ENCODE results near the gene BAAT.
A peak's percentile ranks its signal among the peaks of the same experiment; 100 is the strongest.
"Not testable (repeated sequence)": the region's sequence is repeated elsewhere in the genome, so short reads cannot be mapped to it uniquely, and the experiment has no call there.

The BAAT gene

DNA sequence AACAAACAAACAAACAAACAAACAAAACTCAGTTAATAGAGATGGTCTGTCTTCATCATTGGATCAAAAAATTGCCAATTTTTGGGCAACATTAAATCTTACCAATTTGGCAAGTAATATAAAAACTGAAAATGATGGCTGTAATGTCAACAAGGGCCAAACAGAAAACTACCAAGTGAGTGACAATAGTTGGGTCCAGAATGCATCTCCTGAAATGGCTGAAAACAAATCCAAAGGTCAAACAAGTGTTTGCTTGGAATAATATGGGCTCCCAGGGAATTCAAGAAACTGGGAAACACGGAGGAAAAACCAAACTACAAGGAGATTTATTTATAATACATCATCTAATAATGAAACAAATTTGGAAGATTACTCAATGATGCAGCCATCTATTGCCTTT lies 25.1 kb downstream of the BAAT start:
- DNase-seq = no peak

DNA sequence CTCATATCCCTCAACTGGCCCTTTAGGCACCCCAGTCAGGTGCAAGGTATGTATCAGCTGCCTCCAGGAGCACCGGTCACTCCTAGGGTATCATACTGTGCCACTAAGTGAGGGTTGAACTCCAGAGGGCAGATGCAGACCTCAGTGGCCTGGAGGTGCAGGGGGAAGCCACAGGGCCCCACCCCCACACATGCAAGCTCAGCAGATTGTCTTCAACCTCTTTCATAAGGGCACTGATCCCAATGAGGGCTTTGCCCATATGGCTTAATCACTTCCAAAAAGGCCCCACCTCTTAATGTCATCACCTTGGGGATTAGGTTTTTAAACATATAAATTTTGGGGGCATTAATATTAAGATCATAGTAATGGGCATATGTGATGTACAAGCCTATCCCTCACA lies 28.2 kb downstream of the BAAT start:
- no peak for DNase-seq

DNA sequence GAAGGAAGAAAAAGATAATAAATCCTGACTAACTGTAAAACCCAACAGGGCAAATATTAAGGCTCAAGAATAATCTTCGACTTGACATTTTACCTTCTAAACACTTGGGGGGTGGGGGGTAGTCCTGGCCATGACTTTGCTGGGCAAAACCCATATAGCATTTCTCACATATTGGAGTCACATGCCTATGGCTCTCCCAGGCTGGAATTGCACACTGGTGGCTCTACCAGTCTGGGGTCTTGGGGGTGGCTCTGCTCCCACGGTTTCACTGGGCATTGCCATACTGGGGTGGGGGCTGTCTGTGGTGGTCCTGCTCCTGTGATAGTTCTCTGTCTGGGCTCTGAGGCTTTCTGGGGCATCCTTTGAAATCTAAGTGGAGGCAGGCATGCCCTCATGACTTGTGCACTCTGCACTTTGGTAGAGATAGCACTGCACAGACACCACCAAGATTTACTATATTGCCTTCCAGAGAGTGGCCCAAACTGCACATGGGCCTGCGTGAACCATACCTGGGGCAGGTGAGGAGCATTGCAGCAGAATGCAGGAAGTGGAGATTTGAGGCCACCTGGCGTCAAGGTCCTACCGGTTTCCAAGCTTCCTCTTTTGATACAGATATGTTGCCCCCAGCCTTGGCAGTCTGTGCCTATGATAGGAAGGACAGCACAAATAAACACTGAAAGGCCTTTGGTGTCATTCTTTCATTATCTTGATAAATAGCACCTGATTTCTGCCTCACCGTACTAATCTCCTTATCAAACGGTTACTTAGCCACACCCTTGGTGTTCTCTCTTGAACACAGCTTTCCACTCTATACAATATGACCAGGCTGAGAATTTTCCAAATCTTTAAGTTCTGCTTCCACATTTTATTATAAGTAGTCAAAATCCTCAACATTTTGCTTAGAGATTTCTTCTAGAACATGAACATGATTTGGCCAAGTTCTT lies 29.8 kb downstream of the BAAT start:
- DNase-seq = no peak

DNA sequence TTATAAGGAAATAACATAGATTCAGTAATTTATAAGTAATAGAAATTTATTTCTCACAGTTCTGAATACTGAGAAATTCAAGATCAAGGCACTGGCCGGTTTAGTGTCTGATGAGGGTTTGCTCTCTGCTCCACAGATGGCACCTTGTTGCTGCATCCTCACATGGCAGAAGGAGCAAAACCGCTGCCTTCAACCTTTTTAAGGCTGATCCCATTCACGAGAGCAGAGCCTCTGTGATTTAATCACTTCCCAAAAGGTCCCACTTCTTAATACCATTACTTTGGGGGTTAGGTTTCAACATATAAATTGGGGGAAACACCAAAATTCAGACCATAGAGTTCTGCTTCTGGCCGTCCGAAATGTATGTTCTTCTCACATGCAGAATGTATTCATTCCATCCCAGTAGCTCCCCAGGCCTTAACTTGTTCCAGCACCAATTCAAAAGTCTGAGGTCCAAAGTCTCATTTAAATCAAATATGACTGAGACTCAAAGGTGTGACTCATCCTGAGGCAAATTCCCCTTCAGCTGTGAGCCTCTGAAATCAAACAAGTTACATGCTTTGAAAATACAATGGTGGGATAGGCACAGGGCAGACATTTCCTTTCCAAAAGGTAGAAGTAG lies 30.6 kb downstream of the BAAT start:
- no peak for DNase-seq

DNA sequence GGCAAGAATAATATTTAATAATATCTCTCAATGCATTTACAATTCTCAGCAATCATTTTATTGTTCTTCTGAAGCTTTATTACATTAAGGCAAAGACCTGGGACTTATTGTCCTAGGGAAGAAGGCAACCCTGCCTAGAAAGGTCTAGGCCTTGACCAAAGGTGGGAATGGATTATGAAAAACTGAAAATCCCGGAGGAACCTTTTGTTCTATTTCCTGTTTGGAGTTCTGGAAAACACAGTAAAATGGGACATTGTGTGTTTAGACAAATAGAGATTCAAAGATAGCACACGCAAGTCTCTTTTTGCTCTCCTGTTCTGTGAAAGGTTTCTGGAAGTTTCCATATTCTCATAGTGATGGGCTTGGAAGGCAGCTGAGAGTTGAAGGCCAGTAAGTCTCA lies 31.1 kb downstream of the BAAT start:
- DNase-seq = no peak

DNA sequence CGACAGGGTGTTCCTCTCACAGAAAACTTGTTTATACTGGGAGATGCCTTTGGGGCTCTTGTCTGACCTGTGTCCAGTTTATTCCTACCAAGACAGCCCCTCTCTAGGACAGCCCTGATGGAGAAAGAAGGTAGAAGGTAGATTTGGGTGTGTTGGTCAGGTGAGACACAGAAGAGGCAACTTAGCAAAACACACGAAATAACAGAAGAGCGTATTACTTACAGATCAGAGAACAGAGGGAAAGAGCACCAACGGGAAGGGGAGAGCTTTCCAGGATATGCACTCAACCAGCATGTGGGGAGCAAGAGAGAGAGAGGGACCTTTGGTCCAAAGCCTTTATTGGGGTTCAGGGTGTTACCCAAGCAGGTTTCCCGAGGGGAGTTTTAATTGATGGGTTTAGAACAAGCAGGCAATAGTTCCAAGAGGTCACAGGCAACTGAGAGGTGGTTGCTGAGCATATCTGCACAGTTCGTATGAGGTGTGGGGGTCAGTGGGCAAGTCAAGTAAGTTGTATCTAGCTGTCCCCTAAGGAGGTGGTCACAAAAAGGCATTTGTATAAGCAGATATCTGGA lies 31.8 kb downstream of the BAAT start:
- DNase-seq = no peak

DNA sequence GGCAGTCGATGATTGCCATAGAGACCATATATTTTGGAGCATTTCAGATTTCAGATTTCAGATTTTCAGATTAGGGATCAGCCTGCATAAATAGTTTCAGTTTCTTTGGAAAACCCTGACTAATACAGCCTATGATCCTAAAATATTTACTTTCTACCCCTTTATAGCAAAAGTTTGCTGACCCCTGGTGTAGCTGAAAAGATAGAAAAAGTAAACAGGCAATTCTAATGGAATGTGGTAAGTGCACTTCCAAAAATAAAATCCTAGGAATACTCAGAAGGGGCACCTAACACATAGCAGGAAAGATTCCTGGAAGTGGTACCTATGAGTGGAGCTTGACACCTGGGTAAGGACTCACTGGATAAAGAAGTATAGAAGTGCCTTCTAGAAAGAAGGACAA lies 34.5 kb downstream of the BAAT start:
- DNase-seq = no peak

DNA sequence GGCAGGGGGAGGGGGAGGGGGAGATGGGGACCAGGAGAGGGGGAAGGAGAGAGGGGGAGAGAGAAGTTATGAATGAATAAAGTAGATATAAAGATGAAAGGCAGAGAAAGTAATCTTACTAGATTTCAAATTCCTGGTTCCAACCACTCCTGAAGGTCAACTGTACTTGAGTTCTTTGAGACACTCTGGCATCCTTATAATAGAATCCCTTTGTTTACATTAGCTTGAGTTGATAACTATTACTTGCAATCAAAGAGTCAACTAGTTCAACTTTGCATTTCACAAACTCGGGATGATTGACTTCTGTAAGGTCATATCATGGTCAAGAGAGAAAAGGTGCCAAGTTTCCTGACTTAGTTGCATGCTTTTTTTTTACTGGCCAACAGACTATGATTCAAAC lies 42.2 kb downstream of the BAAT start:
- no peak for DNase-seq

DNA sequence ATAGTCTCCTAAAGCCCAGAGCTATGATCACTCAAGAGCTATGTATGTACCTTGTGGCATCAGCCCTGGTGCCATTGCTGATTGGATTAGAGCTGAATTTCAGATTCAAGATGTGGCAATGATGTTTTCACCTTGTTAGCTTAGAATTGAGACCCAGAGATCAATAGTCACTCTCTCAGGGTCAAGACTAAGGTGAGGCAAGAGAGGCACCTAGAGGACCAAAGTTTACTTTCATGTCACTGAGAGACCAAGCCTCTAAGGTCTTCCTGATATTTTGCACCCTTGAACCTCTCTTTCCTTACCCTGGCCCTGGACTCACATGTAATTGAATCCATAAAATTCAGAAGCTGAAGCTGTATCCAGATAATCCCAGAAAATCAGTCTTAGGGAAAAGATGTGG lies 42.8 kb downstream of the BAAT start:
- DNase-seq = no peak

DNA sequence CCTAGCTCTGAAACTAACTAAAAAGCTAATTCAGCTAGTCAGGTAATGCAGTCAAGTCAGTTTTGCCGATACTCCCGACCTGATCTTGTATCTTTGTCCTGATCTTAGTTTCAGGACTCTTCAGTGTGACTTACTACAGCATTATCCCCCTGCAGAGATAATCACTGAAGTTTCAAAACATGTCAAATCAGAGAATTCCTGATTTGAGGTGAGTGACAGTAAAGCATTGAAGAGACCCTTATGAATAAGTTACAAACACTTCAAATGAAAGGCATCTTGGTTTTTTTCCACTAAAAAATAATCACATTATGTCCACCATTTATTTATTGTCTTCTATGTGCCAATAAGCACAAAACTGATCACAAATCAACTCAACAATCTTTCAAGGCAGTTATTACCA lies 47.6 kb downstream of the BAAT start:
- DNase-seq = no peak

DNA sequence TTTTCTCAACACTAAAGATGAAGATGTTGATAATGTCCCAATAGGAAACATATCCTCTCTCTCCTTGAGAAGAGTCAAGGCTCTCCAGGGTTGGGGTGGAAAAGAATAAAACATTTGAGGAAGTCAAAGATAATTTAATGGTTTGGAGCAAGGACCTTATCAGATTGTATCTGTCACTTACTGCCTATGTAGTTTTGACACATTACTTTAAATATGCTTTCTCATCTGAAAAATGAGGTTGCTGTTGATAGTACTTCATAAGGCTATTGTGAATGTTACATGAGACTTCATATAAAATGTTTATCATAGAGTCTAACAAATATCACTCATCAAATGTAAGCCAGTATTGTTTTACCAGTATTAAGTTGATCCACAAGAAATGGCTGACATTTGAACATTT lies 48.7 kb downstream of the BAAT start:
- DNase-seq = no peak

DNA sequence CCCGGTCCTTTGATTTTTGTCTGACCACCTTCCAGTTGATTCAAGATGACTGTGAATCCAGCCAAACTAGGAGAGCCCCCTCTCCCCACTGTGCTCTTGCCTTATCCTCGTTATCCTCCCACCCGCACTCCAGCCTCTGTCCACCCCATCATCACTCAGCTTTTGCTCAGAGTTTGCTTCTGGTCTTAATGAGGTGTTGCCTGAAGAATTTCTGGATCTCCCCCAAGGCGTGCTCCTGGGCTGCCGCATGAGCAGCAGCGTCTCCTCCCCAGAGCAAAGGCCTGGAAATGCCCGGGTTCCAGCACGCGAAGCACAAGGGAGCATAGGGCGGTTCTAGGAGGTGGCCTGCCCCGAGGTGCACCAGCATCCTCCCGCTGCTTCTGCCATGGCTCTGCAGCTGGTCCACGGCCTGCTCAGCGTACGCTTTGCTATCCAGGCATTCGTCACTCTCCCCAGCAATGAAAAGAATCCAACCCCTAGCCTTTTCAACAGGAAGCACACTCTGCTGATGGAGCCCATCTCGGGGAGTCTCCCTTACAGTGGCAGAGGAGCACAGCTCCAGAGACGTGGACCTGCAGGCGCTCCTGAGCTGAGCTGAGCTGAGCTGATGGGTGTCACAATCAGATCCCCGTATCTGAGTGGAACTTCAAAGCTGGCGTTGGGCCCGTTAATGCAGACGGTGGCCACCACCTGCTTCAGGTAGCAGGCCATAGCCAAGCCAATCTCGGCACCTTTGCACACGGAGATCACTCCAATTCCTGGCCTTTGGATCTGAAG lies 50.7 kb downstream of the BAAT start:
- DNase-seq = no peak

DNA sequence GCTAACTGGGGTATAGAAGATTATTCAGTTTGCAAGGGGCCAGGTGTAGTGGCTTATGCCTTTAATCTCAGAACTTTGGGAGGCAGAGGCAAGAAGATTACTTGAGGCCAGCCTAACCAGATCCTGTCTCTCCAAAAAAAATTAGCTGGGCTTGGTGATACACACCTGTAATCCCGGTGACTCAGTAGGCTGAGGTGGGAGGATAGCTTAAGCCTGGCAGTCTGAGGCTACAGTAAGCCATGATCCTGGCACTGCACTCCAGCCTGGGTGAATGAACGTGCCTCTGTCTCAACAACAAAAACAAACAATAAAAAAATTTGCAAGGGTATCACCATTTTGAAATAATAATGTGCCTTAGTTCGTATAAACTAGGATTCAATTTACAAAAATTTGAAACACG lies 51.3 kb downstream of the BAAT start:
- no peak for DNase-seq

DNA sequence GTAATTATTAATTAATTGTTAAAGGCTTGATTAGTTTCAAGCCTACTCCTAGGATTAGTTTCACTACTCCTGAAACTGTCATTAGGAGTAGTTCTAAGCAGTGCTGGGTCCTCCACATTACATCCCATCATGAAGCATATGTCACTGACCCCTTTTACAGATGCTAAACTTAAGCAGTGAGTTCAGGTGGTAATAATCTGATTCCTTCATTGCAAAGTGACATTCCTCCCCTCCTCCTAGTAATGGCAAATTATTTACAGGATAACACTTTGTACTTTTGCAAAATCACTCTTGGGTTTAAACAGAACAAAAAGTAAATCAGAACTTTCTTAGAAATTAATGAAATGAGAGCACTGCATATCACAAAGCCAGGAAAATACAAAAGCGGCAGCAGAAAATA lies 52.4 kb downstream of the BAAT start:
- DNase-seq = no peak

DNA sequence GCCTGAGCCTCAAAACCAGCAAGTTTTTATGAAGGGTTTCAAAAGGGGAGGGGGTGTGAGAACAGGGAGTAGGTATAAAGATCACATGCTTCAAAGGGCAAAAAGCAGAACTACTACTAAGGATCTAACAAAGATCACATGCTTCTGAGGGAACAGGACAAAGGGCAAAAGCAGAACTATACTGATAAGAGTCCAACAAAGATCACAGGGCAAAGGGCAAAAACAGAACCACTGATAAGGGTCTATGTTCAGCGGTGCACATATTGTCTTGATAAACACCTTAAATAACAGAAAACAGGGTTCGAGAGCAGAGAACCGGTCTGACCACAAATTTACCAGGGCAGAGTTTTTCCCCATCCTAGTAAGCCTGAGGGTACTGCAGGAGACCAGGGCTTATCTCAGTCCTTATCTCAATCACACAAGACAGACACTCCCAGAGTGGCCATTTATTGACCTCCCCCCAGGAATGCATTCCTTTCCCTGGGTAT lies 57.3 kb downstream of the BAAT start:
- DNase-seq = not testable (repeated sequence)

DNA sequence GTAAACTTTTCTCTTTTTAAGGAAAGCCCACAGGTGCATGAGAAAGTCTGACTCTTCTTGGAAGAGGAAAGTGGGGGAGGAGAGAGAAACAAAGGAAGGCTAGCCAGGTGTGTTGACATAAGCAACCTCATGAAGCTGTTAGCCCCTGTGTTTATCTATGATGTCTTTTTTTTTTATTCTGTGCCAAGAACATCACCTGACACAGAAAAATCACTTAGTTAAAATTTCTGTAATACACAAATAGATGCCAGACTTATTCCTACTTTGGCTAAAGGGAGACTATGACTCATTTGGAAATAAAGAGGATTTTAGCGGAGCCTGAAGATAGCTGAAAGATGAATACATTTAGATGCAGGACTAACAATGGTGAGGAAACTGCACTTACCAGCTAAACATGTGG lies 58.3 kb downstream of the BAAT start:
- DNase-seq = peak; percentile 88

DNA sequence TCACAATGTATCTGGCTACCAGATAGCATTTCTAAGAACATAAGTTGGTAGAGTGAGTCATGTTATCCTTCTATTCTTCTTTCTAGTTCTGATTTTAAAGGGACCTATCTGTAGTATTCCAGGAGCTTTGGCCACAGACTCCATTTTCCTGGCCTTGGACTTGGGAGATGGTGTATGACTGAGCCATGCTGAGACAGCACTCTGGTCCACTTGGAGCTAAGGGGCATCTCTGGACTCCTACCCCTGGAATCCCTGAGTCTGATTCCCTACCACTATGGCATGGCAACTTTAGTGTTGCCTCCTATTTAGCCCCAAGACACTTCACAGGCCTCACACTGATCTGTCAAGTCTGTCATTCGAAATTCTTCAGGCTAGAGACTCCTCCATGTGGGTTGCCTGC lies 58.8 kb downstream of the BAAT start:
- no peak for DNase-seq

DNA sequence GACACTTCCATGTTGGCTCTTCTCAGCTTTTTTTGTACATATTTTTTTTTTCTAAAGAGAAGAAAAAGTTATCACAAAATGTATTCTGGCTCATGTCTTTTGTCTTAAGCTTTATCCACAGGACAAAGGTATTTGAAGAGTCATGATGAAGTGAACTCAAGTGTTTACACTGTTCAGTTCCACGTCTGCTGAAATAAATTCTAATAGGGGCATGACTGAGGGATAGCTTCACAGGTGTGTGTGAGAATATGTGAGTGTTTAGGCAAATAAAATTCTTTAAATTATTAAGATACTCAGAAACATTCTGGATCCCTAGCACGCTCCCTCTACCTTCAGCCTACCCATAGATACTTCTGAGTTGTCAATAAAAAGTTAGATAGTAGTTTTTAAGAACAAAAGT lies 59.8 kb downstream of the BAAT start:
- DNase-seq = no peak

DNA sequence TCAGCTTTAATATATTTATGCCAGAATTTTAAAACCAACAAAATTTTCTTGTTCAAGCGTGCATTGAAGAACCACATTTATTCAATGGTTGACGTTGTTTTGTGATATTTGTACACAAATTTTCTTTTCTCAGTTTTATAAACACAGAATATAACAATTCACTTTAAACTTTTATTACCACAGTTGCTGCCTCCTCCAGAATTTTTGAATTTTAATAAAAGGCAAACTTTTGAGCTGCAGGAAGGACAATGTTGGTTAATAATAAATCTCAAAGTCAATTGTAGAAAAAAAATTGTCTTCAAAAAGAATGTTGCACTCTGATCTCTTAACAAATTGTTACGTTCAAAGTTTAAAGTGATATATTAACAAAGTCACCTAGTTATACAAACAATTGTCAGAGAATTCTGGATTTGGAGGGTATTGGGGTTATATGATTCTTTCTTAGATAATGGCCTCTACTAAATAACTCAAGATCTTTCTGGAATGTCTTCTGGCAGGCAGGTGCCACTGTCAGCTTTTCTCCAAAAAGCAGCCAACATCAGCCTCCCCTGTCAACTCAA lies 60.5 kb downstream of the BAAT start:
- no peak for DNase-seq

DNA sequence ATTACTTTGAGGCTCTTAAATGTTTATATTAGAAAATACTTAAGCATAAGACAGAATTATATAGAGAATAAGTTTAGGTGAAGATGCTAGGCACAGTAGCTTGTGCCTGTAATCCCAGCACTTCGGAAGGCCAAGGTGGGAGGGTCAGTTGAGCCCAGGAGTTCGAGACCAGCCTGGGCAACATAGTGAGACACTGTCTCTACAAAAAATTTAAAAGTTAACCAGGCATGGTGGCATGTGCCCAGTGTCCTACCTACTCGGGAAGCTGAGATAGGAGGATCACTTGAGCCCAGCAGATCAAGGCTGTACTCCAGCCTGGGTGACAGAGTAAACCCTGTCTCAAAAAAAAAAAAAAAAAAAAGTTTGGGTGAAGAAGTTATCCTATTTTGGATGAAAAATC lies 61.7 kb downstream of the BAAT start:
- DNase-seq = no peak

DNA sequence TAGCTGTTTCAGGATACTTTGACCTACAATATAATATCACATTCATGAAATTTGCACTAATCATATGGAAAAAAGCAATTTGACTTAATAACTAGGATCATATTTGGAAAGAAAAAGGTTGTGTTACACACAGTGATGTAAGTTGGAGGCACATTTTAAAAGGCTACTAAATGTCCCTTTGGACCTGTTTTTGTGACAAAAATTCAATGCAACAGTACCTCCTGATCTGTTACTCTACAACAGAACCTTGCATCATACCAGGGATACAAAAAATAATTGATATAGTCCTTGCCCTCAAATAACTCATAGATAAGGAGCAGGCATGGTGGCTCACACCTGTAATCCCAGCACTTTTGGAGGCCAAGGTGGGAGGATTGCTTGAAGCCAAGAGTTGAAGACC lies 67.1 kb downstream of the BAAT start:
- DNase-seq = no peak

DNA sequence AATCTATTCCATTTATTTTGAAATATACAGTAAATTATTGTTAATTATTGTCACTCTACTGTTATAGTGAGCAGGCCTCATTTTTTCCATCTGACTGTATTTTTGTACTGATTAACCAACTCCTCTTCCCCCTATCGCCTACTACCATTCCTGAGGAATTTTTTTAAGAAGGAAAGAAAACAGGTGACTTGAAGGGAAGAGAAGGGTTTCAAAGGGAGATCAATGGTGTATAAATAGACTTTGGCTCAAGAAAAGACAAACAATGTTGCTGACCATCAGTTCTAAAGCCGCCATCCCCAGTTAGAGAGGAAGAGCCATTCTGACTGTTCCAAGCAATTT lies 69.7 kb downstream of the BAAT start:
- no peak for DNase-seq

DNA sequence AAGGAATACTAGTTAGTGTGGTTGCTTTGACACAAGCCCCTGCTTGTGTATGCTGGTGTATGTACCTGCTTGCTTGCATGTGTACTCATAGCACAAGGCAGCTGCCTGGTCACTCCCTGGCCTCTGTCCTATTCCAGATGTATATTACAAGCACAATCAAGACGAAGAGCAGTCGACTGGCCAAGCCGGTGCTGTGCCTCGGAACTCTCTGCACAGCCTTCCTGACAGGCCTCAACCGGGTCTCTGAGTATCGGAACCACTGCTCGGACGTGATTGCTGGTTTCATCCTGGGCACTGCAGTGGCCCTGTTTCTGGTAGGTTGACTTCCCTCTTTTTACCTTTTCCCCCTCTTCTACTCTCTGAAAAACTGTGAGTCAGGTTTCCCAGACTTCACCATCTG lies 72.1 kb downstream of the BAAT start:
- DNase-seq = no peak
